HL-60 (cell line): ENCODE data around the gene OR1D5.
"Not testable (repeated sequence)": the region's sequence is repeated elsewhere in the genome, so short reads cannot be mapped to it uniquely, and the experiment has no call there.

Experiments used
- GABPA ChIP-seq: IDR thresholded peaks from 2 replicates; pipeline ENCODE4 v1.6.1; 2012; ENCODE audit warnings: low read depth
- POLR2AphosphoS5 ChIP-seq: IDR thresholded peaks from 2 replicates; pipeline ENCODE4 v1.6.1; 2012; ENCODE audit warnings: low read depth
- SPI1 ChIP-seq: IDR thresholded peaks from 2 replicates; pipeline ENCODE4 v1.6.1; 2012; ENCODE audit warnings: low read depth, mild to moderate bottlenecking, borderline replicate concordance
- TF ChIP-seq, protein P1 (sequence below): IDR thresholded peaks from one replicate; pipeline ENCODE4 v1.5.1; 2011; ENCODE audit warnings: low read length, control low read depth, inconsistent platforms; ENCODE audit not compliant: insufficient read depth

DNA sequence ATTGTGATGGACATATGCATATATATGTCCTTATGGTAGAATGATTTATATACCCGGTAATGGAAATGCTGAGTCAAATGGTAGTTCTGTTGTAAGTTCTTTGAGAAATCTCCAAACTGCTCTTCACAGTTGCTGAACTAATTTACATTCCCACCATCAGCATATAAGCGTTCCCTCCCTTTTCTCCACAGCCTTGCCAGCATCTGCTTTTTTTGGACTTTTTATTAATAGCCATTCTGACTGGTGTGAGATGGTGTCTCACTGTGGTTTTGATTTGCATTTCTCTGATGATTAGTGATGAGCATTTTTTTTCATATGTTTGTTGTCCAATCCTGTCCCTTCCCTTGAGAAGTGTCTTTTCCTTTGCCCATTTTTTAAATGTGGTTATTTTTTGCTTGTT is 8.5 kb downstream of the OR1D5 start:
- TF ChIP-seq, protein P1, sequence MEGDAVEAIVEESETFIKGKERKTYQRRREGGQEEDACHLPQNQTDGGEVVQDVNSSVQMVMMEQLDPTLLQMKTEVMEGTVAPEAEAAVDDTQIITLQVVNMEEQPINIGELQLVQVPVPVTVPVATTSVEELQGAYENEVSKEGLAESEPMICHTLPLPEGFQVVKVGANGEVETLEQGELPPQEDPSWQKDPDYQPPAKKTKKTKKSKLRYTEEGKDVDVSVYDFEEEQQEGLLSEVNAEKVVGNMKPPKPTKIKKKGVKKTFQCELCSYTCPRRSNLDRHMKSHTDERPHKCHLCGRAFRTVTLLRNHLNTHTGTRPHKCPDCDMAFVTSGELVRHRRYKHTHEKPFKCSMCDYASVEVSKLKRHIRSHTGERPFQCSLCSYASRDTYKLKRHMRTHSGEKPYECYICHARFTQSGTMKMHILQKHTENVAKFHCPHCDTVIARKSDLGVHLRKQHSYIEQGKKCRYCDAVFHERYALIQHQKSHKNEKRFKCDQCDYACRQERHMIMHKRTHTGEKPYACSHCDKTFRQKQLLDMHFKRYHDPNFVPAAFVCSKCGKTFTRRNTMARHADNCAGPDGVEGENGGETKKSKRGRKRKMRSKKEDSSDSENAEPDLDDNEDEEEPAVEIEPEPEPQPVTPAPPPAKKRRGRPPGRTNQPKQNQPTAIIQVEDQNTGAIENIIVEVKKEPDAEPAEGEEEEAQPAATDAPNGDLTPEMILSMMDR = not testable (repeated sequence)
- not testable (repeated sequence) for TF ChIP-seq GABPA, POLR2AphosphoS5, SPI1
